Stimulated activated naive CD4-positive, alpha-beta T cell (primary cell): ENCODE measurements around the gene GNAT2.
A peak's percentile ranks its signal among the peaks of the same experiment; 100 is the strongest.

ENCODE experiments used
- DNase-seq, 6 experiments: peaks; one replicate each; lab custom pipeline; 2025; lab: John Stamatoyannopoulos, UW

Gene GNAT2

DNA sequence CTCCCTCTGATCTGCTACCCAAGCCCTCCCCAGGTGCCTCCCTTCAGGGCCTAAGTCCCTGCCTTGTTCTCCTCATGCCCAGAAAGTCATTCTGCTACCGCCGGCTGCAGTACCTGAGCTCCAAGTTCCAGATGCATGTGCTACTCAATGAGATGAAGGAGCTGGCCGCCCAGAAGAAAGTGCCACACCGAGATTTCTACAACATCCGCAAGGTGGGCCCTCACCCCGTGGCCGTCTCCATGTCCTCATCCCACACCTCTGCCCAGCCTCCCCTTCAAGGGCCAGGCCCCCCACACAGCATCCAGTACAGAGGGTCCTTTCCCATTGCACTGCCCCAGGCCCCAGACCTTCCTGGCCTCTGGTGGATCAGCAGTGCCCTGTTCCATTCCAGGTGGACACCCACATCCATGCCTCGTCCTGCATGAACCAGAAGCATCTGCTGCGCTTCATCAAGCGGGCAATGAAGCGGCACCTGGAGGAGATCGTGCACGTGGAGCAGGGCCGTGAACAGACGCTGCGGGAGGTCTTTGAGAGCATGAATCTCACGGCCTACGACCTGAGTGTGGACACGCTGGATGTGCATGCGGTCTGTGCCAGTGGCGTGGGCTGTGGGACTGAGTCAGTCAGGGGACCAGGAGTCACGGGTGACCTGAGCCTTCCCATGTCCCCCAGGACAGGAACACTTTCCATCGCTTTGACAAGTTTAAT lies 8.4 kb upstream of the GNAT2 start:
- DNase-seq = no peak

DNA sequence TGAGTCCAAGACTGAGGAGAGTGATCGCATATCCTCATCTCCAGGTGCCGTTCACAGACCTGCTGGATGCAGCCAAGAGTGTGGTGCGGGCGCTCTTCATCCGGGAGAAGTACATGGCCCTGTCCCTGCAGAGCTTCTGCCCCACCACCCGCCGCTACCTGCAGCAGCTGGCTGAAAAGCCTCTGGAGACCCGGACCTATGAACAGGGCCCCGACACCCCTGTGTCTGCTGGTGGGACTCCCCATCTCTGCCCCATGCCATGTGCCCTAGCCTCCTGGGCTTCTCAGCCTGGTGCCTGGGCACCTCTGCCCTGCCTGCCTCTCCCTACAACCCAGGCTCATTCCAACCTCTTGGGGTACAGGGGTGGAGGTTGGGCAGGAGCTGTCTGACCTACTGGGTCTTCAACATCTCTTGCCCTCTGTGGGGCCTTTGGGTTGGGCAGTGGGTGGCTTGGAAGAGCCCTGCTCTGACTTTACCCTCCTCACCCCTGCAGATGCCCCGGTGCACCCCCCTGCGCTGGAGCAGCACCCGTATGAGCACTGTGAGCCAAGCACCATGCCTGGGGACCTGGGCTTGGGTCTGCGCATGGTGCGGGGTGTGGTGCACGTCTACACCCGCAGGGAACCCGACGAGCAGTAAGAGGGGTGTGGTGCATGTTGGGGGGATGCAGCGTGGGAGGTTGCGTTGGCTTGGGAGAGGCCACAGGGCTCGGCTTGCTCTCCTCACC lies 7.4 kb upstream of the GNAT2 start:
- DNase-seq = no peak

DNA sequence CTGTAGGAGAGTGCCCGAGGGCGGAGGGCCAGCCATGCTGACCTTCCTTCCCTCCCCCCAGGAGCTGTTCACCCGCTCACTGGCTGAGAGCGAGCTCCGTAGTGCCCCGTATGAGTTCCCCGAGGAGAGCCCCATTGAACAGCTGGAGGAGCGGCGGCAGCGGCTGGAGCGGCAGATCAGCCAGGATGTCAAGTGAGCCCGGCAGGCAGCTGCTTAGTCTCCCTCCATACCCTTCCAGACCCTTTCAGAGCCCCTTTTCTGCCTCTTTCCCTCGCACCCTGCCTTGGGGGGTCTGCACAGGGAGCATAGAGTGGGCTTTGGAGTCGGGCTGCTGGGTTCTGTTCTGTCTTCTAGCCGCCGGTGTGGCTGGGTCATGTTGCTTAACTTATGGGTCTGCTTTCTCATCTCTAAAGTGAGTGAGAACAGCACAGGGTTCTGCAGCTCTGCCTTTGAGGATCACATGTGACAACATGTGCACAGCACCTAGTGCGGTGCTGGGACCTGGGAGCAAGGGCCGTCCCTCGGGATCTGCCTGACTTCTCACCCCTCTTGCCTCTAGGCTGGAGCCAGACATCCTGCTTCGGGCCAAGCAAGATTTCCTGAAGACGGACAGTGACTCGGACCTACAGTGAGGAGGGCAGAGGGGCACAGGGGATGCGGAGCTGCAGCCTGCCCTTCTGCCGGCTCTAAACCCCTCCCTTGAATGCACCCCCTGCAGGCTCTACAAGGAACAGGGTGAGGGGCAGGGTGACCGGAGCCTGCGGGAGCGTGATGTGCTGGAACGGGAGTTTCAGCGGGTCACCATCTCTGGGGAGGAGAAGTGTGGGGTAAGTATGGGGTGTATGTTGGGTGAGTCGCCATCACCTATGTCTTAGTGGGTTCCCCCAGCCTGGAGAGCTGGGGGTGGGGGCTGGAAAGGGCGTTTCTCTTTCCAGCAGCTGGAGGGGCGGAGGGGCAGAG lies 6.5 kb upstream of the GNAT2 start:
- DNase-seq = no peak

DNA sequence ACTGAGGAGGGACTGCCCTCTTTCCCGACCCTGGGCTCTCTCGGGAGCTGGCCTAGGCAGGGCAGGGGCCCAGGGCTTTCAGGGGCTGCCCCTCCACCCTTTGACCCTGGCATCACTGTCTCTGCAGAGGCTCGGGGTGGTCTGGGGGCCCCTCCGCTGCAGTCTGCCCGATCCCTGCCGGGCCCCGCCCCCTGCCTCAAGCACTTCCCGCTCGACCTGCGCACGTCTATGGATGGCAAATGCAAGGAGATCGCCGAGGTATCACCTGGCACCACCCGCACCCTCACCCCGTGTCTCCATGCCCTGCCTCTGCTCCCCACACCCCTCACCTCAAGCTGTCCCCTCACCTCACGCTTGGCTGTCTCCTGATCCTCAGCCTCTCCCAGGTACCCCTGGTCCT lies 5.8 kb upstream of the GNAT2 start:
- no peak for DNase-seq

DNA sequence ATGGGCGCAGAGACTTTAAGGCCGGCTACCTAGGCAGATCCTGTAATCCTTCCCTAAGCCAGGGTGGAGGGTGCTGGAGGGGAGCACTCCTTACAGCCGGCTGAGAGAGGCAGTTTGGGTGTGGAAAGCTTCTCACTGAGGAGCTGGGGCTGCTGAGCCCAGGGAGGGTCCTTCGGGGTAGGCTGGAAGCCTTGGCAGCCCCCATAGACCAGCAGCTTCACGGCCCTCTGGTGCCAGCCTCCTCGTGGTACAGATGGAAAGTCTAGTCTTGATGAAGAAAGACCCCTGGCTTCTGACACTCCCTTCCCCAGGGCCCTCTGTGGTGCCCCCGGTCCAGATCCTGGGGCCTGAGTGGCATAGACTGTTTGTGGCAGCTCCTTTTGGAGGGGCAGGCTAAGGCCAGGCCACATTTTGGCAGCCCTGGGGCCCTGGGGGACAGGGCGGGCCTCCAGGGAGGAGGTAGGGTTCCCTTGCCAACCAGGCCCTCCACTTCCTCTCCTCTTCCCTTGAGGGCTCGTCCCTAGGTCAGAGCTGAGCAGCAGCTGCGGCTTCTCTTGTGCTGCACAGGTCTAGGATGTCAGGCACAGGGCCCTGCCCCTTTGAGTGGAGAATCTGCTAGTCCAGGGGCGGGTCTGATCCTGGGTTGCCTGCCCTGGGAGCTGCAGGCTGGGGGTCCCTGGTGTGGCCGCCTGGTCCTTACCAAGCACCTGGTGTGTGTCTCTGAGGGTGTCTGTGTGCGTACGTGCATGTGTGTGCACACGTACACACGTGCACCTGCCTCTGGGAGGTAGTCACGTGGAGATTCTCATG lies 5.0 kb upstream of the GNAT2 start:
- peak in 1 of 6 experiments; percentile 13 for DNase-seq

DNA sequence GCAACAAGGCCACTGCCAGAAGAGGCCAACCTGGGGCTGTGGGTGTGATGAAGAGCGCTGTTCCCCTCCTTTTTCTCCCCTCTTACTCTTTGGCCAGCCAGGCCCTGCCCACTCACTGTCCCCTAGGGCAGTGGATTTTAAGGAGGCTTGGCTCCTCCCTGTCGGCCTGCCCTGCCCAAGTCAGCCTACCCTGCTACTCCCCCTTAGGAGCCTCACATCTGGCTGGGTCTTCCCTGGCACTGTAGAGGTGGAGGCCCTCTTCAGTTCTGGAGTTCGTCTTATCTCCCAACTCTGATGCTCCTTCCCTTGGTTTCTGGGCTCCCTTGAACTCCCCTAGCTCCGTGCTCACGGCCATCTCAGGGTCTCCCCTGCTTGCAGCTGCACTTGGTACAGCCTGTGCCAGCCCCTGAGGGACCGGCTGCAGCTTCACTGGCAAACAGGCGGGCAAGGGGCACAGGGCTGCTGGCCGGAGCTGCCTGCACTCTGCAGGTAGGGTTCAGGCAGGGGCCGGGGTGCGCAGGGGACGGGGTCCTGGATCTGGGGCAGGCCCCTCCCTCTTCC lies 4.3 kb upstream of the GNAT2 start:
- DNase-seq = no peak

DNA sequence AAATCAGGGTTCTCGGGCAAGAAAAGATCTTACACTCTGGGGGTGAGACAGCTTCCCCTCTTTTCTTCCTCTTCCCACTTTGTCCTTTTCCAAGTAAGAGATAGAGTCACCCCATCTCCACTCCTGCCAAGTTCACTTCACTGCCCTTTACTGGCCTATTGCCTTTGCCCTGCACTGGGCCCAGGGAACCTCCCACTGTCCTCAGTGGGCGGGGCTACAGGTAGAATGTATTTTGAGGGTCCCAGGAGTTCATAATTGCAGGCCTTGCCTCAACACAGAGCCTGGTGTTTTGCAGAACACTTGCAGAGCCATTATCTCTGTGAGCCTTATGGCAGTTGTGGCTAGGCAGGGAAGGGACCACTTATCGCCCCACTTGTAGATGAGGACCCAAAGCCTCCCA lies 3.5 kb upstream of the GNAT2 start:
- DNase-seq = no peak

DNA sequence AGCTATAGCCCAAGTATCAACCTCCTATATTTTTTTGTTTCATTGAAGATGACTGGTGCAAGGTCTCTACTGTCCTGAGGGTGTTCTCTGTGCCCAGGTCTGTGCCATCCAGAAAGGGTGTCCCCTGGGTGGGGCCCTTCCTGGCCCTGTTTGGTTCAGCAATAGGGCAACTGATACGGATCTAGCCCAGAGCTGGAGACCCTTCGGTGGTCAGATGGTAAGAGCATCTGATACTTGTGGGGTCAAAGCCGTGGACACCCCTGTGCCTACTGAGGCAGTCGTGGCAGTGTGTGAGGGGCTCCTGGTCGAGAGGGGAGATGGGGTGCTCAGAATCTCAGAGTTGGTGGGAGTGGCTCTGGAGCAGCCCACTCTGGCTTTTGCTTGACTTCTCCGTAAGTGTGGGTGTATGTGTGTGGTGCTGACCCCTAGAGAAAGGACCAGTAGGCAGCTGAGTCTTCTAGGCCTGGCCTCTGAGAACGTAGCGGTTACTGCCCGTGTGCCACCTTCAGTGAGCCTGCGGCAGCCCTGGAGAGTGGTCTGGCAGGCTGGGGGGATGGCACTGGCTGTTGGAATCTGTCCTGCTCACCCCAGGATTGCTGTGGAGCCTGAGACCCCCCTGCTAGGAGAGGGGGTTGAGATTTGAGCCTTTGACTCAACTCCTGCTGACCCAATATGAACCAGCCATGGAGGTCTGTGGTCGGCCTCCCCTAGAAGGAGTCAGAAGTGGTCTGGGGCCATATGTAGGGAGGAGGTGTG lies 2.9 kb upstream of the GNAT2 start:
- no peak for DNase-seq

DNA sequence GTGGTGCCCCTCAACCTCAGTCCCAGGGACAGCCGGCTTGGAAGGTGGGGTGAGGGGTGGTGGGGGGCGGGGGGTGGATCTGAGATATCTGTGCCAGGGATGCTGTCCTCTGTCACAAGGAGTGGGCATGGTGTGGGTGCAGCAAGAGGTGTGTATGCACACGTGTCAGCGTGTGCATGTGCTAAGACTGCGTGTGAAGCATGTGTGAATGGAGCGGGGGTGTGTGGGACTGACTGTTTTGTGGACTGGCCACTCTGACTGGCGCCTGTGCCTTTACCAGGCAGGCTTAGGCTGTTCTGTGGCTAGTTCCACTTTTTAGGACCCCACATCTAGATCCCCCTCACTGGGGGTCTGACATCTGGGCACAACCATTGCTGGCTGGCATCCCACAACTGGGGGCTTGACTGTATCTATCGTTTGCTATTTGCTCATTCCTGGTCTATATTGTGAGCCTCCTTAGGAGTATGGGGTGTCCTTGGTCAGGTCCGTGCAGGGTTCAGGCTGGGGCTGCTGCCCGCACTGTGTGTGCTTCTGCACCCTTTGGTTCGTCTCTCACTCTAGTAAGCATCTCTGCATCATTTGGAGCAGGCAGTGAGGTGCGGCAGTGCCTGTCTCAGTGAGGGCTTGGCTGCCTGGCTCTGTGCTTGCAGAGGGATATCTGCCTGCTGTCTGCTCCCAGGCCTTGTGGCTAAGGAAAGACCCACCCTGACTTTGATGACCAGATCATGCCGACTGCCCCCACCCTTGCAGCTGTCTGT lies 2.1 kb upstream of the GNAT2 start:
- no peak for DNase-seq

DNA sequence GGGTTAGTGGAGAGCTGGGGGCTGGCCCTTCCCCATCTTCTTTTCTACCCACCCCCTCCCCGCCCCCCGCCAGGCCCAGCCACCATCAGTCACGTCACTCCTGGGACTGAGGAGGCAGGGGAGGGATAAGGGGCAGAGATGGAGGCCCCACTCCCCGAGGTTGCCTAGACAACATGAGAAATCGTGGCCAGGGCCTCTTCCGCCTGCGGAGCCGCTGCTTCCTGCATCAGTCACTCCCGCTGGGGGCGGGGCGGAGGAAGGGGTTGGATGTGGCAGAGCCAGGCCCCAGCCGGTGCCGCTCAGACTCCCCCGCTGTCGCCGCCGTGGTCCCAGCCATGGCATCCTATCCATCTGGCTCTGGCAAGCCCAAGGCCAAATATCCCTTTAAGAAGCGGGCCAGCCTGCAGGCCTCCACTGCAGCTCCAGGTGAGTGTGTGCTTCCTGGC lies 1.4 kb upstream of the GNAT2 start:
- DNase-seq = peak; percentile 91 to 94 (median 91)

DNA sequence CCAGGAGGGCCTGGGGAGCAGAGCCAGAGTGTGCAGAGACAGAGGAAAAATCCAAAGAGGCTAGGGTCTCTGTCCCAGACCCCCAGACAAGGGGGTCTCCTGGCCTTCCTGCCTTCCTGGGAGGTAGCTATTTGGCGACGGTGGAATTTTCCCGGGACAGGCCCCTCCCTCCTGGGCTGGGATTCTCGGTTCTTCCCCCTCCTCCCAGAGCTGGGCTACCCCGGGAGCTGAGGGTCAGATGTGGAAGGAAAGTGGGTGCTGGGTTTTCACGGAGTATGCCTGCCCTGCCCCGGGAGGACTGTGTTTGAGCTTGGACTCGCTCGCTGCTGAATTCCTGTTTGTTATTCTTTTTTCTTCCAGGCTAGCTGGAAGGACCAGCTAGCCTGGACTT lies 980 bp upstream of the GNAT2 start:
- DNase-seq = no peak

DNA sequence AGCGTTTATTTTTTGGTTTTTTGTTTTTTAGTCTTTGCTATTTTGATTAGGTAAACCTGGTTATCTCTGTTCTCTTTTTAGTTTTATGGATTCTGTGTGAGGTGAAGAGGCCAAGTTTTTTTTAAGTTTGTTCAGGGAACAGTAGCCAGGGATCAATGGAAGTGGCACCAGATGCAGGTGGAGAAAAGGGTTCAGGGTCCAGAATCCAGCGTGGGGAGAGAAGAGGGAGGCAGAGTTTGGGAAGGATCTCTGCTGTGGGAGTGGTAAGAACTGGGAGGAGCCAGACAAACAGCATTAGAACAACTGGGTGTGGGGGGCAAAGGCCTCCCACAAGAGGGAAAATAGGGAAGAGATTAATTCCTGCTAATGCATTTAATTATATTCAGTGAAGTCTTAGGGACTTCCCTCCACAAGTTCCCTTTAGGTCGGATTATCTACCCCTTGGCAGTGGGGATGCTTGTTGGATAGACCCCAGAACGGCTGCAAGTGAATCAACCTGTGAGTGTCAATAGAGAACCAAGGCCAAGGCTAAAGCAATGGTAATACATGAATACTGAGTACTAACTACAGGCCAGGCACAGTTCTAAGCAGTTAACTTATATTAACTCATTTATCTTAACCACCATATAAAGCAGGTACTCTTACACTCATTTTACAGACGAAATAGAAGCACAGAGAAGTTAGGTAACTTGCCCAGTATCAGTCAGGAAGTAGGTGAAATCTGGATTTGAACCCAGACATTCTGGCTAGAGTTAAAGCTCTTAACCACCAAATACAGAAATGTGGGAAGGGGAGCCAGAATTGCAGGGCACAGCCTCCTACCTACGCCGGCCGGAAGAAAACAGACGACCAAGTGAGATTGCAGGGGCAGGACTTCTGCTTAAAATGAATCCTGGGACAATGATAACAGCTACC lies 498 bp downstream of the GNAT2 start:
- no peak for DNase-seq

DNA sequence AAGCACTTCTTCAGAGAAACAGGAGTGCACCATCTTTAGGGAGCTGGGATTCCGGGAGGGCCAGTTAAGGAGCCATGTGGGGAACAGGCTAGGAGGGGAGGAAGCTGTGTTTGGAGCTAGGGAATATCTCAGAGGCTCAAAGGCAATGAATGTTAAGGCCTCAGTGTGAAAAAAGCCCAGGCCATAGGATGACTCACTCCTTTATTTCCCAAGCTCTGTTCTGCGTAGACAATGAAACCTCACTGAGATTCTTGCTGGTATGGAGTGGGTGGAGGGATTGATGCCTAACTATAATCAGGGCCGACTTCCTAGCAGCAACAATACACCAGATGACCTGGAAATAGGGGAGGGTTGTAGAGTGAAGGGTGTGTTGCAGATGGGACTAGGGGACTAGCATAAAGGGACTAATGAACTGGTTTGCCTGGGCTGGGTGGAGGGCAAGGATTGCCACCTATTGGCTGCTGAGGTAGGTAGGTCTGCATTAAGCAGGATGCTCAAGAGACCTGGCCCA lies 2.1 kb downstream of the GNAT2 start:
- DNase-seq = no peak

DNA sequence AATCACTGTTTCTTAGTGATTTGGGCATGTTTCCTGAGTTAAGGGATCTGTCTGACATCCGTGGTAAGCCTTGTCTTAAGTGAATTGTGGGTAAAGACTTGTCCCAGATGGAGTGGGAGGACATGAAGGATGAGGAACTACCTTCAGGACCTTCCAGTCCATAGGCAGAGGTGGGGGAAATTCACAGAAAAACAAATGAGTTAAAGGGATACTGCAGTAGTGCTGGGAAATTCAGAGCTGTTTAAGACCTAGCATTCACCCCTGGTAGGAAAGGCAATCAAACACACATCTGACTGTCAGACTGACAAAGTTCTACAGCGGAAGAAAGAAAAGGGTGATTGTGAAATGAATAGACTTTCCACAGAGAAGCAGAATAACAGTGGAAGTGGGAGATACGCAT lies 3.0 kb downstream of the GNAT2 start:
- no peak for DNase-seq

DNA sequence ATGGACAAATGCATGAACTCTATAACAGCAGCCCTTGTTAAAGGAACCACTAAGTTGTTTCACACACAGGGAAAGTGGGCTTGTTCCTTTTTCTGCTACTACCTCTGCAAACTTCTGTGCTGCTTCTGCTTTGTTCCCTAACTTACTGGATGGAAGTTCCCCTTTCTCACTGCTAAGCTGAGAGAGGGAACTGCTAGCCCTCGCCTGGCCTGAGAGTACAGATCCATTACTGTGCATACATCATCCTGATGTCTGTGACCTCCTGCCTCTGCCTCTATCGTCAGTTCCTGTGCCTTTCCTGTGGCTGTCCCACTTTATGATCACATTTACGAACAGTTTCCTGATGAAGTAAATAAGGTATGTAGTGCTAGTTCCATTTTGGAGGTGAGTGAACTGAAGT lies 3.5 kb downstream of the GNAT2 start:
- peak in 1 of 6 experiments; percentile 18 for DNase-seq

DNA sequence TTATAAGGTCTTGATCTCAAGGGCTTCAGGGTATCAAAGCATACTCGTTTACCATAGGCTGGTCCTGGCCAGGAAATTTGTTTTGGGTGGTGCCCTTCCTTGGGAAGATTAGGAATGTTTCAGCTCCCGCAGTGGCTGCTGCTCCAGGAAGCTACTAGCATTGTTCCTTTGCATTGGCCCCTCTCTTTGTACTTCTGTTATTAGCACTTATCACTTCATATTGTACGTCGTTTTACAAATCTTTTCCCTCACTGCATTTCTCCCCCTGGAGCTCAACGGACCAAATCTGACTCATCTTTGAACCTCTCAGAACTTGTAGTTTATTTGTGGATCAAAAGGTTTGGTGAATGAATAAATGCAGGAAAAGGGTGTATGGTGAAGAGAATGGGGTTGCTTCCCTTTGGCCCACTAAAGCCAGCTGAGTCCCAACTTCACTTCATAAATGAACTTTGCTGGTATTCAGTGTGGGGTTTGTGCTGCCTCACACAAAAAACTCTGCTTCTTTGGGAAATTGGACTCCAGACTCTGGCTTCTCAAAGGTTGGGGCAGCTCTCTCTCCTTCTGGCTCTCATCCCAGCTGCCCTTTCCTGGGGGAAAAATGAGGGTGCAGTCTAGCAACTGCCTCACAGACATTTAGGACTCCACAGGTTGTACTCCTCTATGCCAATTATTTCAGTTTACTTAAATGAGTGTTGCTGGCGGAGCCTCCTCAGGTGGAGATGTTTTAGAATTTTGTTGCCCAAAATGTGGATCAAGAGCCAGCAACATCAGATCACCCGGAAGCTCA lies 5.9 kb downstream of the GNAT2 start:
- DNase-seq = no peak

DNA sequence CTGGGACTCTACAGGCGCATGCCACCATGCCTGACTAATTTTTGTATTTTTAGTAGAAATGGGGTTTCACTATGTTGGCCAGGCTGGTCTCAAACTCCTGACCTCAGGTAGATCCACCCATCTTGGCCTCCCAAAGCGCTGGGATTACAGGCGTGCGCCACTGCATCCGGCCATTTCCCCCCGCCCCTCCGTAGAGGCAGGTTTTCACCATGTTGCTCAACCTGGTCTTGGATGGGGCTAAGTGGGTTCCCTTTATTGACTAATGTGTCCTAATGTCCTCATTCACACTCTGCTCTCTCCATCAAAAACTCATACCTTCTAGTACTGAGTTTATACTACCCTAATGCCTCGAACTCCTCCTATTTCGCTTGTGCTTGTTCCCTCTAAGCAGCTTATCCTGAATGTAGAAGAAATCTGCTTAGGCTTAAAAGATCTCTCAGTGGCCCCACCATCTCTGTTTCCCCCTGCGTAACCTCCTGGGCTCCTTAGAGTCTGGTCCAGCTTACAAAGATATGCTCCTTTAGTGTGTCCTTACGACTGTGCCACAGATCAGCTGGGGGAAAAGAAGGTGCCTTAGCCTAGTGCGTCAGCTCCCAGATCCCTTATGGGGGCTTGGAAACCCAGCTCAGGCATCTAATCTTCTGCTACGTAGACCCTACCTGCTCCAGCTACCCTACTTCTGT lies 8.0 kb downstream of the GNAT2 start:
- DNase-seq = no peak
